Esophagus mucosa (tissue), 1 donor: Measurements from ENCODE around the gene SCN8A. TPM values are rescaled to one million over a fixed set of nuclear protein-coding genes. Genes with fewer than 3 reads are reported as not detected.

Experiments used
- ATAC-seq: fragments of 200-7000 bp; cut with Tn5 transposase; one replicate; pipeline ENCODE4 v1.9.1; 2020
- total RNA-seq: library from RNA; stranded (reverse); gene quantifications from one replicate; pipeline ENCODE4 v1.2.4, GENCODE V29; 2023
- donor health status: DM: yes; HTN: yes; CAD: no.

Gene SCN8A
- total RNA-seq, 1 donor from 2014 or later, result 0.68 TPM

DNA sequence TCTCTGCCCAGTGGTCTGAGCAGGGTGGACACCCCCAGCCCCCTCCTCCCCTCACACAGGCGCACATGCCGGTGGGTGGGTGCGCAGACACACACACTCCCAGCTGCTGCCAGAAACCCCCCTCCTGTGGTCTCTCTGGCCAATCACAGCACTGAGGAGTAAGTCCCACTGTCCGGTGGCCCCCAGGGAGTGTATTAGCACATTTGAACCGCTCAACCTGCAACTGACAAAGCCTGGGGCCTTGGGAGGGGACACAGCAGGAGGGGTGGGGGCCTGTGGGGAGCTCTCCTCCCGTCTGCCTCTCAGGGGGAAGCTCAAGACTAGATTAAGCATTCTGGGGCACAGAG, 245.8 kb downstream of the SCN8A start:
- ATAC-seq, result no peak

DNA sequence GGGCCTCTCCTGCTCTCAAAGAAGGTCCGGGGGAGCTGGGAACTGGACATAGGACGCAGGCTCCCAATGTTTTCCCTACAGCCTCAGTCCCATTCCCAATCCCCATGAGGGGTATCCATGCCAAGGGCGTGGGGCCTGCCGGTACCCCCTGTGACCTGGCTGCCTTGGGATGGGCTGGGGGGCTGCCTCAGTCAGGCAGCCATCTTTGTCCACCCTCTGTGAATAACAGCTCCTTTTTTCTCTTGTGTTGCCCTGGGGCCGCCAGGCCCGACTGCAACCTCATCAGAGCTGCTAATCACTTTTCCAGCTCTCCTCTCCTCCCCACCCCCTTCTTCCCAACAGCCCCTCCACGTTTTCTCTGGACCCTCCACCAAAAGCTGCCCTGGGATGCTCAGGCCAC, 246.3 kb downstream of the SCN8A start:
- no peak for ATAC-seq

DNA sequence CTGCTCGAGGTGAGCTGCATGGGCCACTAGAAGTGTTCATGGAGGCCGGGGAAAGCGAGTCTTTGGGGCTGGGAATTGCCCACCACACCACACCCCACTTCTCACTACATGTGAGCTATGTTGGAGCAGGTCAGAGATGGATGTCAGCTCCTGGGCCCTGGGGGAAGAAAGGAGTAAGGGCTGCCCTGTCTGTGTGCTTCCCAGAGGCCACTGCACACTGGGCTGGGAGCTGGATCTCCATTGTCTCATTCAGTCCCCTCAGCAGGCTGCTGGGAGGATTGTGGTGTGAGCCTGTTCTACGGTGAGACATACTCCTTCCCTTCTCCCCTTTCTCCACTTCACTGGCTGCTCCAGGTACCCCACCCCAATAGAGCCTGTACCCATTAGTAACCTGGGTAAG, 247.0 kb downstream of the SCN8A start:
- no peak for ATAC-seq

GRCh38 chr12:51838762-51839161, 247.7 kb downstream of the SCN8A start:
- ATAC-seq, result no peak

DNA sequence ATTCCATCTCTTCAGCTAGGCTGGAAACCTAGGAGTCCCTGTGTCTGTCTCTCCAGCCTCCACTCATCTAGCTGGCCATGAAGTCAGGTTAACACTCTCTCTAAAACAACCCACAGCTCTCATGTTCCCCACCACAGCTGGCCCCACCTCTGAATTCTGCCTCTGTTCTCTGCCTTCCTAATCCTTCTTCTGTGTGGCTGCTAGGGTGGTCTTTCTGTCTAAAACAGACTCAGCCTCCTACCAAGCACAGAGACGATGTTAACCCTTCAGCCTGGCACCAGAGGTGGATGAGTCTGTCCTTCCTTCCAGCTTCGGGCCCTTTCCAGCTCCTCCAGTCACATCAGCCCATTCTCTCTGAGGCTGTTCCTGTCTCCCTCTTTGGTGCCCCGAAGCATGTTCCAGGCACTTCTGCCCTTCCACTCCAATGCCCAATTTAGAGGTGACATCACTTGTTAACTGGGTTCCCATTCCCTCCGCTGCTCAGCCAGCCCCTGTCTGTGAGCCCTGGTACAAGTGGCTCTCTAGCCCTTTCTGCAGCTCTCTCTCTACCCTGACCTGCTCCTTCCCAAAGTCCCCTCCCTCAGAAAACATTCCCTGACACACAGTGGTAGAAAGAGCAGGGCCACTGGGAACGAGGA, 248.4 kb downstream of the SCN8A start:
- no peak for ATAC-seq

GRCh38 chr12:51840966-51841365, 249.9 kb downstream of the SCN8A start:
- no peak for ATAC-seq

GRCh38 chr12:51841727-51842126, 250.7 kb downstream of the SCN8A start:
- ATAC-seq, result no peak

DNA sequence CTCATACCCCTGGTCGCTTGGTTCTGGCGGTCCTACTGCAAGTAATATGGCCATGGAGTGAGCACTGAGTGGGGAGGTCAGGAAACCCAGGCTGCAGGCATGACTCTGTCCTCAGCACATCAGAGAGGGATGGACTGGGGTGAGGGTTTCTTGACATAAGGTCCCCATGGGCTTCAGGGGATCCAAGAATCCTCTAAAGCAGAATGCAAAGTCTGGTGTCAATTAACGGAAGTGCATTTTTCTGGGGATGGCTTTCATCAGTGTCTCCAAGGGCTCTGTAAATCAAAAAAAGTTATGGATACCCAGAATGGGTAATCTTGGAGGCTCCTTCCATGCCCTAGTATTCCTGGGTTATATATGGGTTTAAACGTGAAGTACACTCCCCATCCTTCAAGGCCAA, 253.8 kb downstream of the SCN8A start:
- ATAC-seq, result no peak

DNA sequence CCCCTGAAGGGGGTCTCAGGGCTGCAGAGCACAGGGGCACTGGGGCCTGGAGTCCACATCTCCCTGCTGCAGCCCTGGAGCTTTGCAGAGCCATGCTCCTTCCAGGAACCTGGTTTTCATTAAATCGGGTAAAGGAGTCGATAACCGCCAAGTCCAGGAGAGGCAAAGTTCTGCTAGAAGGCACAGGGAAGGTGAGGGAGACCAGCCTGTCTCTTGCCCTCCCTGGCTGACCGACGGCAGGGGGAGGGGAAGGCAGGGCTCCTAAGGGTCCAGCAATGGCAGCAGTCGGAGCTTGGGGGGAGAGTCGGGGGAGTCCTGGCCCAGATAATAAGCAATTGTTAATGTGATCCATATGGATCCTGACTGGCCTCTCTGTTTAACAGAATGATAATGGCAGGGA, 254.4 kb downstream of the SCN8A start:
- no peak for ATAC-seq

GRCh38 chr12:51846271-51846691, 255.2 kb downstream of the SCN8A start:
- ATAC-seq, result no peak

- ATAC-seq, result peak; percentile 7
Observed at GRCh38 chr12:51846911-51847642, 256.0 kb downstream of the SCN8A start.

DNA sequence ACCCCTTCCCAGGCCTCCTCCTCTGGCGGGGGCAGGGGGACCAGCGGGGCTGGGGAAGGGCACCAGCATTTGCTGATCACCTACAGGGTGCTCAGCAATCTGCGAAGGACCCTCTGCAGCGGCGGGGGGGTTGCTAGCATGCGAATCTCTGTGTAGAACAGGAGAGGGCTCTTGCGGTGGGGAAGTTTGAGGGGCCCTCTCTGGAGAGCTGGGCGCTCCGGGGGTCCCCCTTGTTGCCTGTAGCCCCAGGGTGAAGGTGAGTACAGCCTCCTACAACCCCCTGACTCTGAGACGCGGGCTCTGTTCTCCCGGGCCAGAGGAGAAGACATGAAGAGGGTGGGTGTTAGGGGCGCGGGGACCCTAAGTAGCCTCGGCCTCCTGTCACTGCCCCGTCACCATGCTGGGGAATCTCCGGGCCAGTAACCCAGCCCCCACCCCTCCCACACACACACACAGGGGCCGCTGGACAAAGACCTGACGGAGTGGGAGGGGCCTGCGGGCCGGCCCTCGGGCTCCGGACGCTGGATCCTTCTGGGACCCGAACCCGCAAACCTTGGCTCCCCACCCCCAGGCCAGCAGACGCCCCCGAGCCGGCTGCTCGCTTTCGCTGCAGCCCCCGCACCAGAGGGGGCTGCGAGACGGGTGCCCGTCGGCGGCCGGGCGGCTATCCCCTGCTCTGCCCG, 256.8 kb downstream of the SCN8A start:
- peak; percentile 4 for ATAC-seq

DNA sequence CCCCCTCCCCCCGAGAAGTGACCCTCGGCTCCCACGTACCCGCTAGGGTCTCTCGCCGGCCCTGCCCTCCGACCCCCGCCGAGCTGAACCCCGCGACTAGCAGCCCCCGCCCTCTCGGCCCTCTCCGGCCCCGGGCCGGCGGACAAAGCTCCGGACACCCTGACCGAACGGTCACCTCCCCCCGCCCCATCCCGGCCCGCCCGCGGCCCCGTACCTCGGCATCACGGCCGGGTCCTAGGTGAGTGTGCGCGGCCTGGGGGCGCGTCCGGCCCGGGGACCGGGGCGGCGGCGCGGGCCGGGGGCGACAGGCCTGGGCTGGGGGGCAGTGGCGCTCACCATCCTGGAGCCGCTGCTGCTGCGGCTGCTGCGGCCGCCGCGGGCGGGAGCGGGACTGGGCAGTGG, 257.3 kb downstream of the SCN8A start, which contains the start of gene FIGNL2:
Gene FIGNL2, minus strand, starts transcription at position 393 of the 402 bp plus-strand sequence. CDS start 26,305 bp downstream, outside the sequence.
- no peak for ATAC-seq

- no peak for ATAC-seq
Observed at GRCh38 chr12:51848841-51849735, 258.1 kb downstream of the SCN8A start.

DNA sequence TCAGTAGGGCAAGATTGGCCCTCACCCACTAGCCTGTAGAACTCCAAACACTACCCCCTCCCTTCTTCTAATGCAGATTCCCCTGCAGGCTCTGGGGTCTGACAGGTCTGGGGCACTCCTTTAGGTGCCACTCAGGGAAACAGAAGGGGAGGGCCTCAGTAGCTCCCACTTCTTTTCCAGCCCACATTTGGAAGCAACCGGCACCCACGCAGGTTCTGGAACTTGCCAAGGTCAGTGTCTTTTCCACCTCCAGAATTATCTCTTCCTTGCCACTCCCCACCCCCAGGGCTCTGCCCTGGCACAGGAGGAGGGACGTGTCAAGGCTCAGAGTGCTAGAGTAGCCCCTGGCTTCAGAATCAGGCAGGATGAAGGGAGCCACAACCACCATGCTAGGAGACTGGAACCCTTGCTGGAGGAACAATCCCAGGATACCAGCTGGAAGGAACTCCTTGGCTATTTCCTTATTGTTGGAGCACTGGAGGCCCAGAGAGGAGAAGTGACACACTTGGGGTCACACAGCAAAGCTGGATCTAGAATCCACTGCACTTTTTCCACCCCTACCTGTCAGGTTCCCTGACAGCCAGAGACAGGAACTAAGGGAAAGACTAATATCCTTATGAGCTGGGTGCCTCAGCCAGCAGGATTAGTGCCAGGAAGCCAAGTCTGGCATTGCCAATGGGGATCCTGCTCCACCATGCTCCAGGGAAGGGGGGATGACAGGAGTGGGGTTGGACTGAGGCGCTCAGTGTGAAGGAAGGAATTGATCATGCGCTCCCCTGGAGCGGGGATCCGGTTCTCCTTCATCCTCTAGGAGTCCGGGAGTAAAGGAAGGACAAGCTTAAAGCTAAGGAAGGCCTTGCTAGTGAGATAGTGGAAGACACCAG, 259.3 kb downstream of the SCN8A start:
- ATAC-seq, result no peak

GRCh38 chr12:51850965-51851299, 259.9 kb downstream of the SCN8A start:
- no peak for ATAC-seq

GRCh38 chr12:51851413-51852124, 260.5 kb downstream of the SCN8A start:
- ATAC-seq, result no peak

DNA sequence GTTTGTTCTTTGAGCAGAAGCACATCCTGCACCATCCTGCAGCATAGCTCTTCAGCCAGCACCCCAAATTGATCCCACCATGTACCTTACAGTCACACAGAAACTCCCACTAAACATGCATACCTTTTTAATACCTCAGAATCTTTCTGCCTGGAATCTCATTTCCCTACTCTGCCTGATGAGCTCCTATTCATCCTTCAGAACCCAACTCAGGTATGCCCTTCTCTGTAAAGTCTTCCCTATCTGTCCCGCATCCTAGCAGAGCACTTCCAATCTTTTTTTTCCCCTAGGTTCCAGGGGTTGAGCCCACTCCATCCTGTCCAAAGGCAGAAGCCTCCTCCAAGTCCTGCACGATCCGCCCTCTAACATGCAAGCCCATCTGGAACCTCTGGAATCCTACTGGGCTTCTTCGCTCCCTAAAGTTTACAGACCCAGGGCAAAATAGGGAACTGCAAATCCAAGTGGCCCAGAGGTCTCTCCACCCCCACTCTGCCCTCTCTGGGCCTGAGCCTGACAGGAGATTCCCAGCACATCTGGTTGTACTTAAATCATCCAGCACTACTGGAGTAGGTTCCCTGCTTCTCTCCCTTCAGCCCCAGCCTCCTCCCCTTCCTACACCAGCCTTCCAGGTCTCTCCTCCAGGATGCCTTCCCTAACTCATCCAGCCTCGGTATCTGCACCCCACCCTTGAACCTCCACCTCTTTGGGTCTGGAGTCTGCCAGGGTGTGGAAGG, 261.5 kb downstream of the SCN8A start:
- no peak for ATAC-seq

GRCh38 chr12:51855586-51856428, 264.8 kb downstream of the SCN8A start:
- ATAC-seq, result no peak
